HL-60/S4 treated with retinoic acid at 250 ng/mL for 4 days and 3 days (cell line): ENCODE data around the gene KBTBD3.
"Not testable (repeated sequence)": the region's sequence is repeated elsewhere in the genome, so short reads cannot be mapped to it uniquely, and the experiment has no call there.

ENCODE experiments used
- in situ Hi-C: fragments of 300-500 bp; cut with MboI; formaldehyde crosslinking; loops from 2 replicates; pipeline ENCODE4 v1.7.0; 2022; ENCODE audit warnings: low sequenced_read_pairs

KBTBD3 gene

DNA sequence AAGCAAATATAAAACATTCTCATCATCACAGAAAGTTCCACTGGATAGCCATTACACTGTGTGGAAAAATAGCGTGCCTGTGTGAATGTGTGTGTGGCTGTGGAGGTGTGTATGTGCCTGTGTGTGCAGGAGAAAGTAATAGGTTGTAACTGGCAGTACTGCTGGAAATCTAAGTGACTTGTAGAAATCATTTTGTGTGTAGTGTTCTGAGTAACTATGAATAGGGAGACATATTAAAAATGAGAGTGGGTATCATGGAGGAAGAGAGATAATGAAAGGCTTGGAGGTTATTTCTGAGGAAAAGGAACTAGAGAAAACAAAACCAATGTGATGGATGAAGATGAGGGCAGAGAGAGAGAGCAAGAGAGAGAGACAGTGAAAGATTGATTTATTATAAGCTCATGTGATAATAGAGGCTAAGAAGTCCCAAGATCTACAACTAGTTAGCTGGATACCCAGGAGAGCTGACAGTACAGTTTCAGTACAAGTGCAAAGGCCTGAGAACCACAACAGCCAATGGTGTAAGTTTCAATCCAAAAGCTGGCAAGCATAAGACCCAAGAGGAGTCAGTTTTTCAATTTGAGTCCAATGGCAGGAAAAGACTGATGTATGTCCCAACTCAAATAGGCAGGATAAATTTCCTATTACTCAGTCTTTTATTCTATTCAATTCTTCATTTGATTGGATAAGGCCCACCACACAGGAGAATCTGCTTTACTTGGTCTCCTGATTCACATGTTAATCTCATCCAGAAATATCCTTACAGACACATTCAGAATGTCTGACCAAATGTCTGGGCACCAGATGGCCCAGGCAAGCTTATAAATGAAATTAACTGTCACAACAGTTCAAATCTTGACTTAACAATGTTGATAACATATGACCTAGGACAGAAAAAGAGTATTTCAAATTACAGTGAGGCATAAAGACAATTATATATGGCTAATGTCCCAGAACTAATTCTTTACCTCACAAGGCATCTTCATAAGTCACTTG lies 14.9 kb downstream of the KBTBD3 start:
- in situ Hi-C loops: no loop called here

DNA sequence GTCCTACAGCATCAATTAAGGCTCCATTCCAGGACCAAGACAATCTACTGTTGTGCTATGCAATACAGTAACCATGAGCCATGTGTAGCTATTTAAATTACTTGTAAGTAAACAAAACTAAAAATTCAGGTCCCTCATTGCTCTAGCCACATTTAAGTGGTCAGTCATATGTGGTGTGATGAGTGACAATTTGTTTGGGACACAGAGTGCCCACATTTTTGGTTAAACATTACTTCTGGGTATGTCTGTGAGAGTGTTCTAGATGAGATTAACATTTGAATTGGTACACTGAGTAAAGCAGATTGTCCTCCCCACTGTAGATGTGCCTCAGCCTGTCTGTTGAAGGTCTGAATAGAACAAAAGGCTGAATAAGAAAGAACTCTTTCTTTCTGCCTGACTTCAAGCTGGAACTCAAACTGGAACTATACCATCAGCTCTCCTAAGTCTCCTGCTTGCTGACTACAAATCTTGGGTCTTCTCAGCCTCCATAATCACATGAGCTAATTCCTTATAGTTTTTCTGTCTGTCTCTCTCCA lies 15.8 kb downstream of the KBTBD3 start:
- in situ Hi-C loops: no loop called here

DNA sequence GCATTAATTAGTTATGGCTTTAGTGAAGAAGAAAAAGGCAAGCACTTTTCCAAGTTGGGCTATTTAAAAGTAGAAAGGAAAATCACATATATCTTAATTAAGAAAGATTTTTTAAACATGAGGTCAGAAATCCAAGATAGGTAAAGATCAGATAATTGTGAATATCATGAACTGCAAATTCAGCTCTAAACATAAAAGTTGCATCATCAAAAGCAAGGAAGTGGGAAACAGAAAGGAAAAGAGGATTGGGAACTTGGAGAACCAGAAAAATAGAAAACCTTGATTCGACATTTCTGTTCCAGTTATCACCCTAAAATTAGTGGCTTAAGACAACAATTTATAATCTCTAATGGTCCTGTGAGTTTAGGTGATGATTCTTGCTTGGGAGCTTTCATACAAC lies 17.5 kb downstream of the KBTBD3 start:
- in situ Hi-C loops: no loop called here

DNA sequence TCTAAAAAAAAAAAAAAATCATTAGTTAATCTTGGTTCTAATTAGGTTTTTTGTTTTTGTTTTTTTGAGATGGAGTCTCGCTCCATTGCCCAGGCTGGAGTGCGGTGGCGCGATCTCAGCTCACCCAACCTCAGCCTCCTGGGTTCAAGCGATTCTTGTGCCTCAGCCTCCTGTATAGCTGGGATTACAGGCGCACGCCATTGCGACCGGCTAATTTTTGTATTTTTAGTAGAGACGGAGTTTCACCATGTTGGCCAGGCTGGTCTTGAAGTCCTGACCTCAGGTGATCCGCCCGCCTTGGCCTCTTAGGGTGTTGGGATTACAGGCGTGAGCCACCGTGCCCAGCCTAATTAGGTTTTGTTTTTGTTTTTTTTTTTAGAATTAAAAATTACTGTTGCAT lies 18.8 kb downstream of the KBTBD3 start:
- in situ Hi-C loops: not testable (repeated sequence)

DNA sequence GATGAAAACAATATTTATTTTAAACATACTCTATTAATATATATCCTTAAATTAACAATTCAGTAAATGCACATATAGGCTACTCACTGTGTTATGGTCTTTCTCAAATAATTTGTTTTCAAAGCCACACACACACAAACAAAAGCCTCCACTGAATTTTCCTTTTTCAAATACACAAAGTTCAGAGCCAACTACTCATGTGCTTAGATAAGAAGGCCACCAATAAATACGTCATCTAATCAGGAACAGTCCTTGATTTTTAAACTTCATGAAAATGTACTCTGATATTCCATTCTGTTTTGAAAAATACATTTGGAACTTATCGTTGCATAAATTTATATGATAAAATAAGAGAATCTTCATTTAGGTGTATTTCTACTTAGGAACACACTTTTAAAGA lies 26.0 kb downstream of the KBTBD3 start:
- in situ Hi-C loops: no loop called here

DNA sequence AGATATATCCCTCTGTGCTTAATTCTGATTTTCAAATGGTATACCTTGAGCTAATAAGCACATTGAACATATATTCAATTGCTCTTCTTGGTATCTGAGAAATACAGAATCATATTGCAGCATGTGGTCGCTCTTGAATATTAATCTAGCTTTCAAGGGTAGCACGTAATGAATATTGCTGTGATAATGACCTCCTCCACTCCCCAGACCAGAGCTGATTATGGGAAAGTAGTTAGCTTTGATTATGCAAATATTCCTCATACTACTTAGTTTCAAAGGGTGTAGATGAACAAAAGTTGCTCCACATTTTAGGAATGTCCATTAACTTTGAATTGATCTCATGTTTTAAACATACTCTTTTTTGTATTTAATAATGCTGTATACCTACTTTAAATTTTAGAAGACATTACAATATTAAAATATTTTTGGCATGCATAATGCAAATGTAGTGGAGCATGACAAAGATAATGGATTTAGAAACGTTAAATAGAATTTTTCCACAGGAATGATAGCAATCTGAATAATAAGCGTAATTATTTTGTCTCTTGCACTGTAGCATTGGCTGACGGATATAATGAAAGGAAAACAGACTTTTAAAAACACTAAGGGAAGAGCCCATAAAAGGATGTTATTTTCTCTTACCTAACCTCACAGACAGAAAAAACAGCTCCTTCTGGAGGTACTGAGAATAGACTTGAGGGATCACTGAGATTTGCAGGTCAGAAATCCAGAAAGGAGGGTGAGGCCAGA lies 27.2 kb downstream of the KBTBD3 start:
- in situ Hi-C loops: no loop called here

DNA sequence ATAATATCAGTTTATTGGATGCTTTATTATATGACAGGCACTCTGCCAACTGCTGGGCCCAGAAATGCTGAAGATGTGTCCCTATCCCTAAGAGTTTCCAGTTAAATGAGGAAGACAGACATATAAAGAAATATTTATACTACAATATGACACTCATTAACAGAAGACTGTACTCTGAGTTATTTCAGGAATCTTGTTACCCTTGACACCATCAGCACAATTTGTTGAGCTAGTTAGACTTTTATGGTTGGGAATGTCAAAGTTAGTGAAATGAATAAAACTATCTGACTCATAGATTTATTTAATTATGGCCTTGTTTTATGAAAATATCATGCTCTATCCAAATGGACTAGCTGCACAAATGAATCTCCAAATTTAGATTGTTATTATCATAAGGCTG lies 29.5 kb downstream of the KBTBD3 start:
- in situ Hi-C loops: no loop called here

DNA sequence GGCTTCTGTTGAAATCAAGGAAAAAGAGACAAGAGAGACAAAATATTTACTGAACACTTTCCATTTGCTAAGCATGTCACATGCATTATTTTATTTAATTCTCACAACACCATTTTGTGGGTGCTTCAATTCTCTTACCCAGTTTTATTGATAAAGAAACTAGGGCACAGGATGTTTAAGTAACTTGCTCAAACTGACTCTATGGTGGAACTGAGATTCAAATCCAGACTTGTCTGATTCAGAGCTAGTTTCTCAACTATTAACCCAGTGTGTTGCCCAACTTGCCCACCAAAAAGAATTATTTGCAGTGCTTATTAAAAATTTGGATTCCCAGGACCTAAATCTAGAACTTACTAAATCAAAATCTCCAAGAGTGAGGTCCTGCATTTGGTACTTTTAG lies 33.6 kb downstream of the KBTBD3 start:
- in situ Hi-C loops: no loop called here

DNA sequence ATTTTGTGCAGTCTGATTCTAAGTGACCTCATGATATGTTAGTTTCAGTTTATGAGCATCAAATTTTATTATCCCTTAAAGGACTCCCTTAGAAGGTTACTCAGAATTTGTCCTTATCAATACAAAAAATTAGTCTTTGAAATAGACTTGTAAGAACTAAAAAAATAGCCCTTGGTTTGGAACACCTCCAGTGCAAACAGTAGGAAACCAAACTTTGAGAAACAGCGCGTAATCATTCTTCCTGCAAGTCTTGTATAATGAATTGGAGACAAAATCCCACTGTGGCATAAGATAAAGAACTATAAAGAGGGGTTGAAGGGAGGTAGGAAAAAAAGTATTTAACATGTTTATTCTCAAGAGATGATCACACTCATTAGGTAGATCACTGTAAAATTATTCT lies 44.3 kb downstream of the KBTBD3 start:
- in situ Hi-C loops: no loop called here

DNA sequence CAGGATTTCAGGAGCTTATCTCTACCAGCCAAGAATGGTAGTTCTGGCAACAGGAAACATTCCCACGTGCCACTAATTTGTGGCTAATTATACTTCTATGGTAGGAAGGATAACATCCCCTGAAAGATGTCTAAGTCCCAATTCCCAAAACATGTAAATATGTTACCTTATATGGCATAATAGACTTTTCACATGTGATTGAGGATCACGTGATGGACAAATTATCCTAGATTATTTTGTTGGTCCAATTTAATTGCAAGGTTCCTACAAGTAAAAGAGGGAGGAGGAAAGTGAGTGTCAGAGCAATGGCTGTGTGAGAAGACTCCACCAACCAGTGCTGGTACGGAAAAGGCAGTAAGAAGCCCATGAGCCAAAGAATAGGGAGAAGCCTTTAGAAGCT lies 45.2 kb downstream of the KBTBD3 start:
- in situ Hi-C loops: no loop called here

DNA sequence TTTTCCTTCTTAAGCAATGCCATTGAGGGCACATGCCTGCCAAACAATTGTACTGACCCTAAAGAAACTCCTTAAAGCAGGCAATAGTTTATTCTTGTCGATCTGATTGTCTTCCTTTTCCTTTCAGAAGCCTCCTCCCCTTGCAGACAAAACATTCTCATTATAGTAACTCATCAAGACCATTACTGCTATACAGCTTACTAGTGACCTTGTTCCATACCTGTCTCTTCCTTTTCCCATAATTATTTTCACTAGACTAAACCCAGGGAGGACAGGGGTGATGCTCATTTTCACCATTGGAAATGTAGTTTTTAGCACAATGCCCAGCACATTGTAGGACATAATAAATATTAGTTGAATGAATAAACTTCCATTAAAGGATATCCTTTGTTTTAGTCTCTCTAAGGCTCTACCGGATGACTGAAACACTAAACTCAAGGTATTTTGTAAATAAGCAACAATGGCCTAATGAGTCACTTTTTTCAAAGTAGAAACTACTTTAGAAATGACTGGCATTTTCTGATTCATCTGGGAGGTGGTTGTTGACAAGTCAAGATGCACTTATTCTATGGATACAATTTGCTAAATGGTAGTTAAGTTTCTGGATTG lies 45.8 kb downstream of the KBTBD3 start:
- in situ Hi-C loops: no loop called here

DNA sequence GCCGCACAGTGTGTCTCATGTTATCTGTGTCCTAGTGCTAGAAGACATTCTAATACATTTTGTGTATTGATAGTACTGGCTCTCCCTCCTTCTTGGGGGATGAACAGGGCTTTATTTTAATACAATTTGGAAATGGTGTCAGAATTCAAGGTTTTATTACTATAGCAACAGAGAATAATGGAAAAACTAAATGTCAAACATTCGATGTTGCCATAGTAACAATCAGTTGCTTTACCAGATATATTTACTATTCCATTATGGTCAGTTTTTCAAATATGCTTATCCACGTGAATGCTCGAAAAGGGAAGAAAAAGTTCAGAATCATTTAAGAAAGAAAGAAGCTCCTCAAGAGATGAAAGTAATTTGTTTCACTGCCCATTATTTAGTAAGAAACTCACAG lies 46.5 kb downstream of the KBTBD3 start:
- in situ Hi-C loops: no loop called here

DNA sequence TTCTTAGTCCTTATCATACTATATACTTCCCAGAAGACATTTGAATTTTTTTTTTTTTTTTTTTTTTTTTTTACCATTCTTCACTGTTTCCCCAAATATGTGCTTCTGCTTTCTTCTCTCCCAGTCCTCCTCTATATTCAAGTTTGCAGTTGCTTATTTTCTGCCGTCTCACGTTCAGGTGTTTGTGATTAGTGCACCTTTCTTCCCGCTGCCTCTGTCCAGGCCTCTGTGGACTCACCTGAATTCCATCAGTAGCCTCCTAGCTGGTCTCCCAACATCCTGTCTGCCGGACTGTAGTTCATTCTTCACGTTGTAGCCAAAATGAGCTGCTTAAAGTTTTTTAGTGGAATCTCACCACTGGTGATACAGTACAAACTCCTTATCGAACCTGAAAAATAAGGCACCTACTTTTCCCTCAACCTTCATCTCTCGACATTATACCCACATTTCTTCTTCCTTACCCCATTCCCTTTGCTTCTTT lies 54.3 kb downstream of the KBTBD3 start:
- in situ Hi-C loops: no loop called here

DNA sequence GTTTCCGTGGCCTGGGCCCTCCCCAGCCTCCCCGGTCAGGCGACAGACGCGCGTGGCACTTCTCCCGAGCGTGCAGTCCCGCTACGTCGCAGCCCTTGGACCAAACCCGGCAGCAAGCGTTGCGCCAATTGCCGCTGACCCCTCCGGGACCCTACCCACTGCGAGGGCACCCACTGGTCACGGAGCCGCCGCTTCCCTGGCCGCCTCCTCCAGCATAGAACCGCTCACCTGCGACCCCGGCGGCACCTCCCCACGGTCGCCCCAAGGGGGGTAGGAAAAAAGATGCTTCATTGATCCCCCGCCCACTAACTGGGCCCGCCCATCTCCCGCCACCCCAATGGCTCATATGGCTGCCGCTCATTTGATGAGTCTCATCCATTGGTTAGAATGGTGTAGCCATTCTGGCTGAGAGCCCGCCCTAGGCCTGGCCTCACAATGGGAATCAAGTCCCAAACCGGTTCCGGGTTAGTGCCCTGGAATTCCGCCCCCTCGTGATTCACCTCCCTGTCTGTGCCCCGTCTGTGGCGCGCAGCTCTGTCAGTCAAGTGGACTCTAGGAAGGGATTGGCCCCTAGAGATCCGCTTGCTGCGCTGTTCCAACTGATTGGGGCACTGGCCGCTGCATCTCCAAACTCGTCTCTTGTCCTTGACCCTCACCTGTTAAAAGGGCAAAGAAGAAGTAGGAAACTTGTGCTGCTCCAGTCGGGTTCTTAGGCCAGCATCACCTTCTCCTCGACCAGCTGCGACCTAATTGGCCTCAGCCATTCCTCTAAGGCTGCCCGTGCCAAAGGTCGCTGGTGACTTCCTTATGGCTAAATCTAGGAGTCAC lies 55.0 kb downstream of the KBTBD3 start, which contains the start of gene MSANTD4:
TSS of gene MSANTD4 (minus strand) at position 274 of the 828 bp plus-strand sequence. CDS start 11,323 bp downstream, outside the sequence.
- in situ Hi-C loops: no loop called here

DNA sequence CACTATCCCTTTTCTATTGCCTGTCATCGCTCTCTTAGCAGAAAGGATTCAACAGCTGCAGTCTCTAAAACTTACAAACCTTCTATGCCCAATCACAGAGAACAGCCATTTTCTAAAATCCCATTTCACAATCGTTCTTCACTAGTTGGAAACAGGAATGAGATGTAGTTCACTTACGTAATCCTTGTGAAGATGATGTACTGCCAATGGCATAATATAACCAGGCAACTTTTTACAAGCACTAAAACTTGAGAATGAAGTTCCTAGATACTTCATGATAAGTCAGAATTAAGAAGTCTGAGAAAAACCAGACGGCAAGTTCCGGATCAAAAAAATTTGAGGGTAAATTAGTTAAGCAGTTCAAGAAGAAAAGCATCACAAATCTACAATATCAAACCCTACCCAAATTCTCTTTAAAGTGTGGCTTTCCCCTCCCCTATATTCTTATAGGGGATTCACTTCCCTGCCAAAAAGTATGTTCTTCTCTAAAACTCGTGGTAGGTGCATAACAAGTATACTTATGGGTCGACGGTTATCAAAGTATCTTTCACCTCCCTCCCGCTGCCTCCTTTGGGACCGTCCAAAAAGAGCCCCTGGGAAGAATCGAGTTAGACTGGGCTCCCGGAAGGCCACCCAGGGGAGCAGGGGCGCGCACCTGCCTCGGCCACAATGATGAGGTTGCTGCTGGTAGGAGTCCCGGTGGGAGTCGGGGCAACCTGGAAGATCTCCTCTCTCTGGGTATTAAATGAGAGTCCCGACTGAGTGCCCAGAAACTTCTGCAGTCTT lies 55.8 kb downstream of the KBTBD3 start:
- in situ Hi-C loops: no loop called here

DNA sequence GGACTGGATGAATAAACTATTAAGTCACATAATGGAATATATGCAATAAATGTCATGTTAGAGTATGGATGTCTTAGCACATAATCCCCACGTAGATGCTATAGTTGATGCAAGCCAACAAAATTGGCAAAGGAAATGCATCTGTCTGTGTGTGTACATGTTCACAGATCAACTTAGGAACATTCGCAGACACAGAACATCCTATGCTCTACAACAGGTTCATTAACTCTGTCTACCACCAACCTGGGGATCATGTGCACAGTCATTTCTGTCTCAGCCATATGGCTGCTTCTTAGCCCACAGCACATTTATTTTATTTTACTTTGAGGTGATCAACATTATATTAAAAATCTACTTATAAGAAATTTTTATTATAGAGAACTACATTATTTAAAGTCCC lies 60.1 kb downstream of the KBTBD3 start:
- in situ Hi-C loops: no loop called here

DNA sequence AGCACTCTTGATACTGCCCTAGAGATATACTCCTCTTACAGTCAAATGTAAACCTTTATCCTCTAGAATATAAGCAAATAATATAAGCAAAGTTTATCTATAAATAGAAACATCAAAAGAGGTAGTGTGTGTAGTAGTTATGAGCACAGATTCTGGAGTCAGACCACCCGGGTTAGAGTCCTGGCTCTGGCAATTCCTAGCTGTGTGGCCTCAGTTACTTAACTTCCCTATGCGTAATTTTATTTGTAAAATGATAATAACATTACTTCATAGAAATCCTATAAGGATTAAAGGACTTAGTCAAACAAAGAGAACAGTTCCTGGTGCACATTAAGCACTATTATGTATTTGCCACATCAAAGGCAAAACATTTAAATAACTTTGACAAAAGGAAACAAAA lies 62.1 kb downstream of the KBTBD3 start:
- in situ Hi-C loops: no loop called here

DNA sequence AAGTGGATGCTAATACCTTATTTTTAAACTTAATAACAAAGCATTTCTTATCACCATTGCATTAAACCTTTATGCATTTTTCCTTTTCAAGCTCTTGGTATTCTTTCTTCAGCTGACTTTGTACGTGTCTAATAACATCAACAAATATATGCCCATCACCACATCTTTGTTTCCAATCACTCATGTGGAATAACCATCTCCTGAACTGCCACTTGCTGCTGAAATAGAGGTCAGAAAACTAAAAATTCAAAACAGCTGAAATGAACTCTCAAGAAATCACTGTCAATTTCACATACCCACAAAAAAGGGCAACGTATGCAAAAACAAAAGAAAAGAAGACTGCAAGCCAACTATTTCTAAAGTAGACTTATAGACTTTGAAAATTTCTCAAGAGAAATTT lies 62.5 kb downstream of the KBTBD3 start:
- in situ Hi-C loops: no loop called here

DNA sequence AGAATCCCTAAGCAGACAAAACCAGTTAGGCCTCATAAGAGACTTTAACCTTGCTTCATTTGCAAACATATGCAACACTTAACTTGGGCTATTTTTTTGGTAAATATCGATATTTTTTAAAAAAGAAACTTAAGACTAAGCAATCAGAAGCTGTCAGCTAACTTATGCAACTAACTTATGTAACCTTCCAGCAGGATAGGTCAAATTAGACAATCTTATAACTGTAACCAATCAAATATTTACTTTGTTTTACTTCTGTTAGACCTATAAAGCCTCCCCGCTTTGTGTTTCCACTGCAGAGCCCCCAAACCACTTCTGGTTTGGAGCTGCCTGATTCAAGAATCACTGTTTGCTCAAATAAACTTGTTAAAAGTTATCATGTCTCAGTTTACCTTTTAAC lies 63.1 kb downstream of the KBTBD3 start:
- in situ Hi-C loops: no loop called here
